GM23338 (cell line): ENCODE data around the gene RNF168.

Source experiments
- CREB1 ChIP-seq: fragments of 250-450 bp; sonication (Bioruptor Pico); IDR thresholded peaks from 2 replicates; pipeline ENCODE4 v1.5.0; 2020; ENCODE audit warnings: low read depth, mild to moderate bottlenecking, moderate library complexity
- CTCF ChIP-seq, 2 experiments: fragments of 200-600 bp in 1 of 2; sonication (generic) in 1 of 2; conservative IDR thresholded peaks; 2 replicates each; pipeline versions ENCODE4 v1.5.1 to v1.6.1; 2016 to 2017; ENCODE audit warnings: antibody characterized with exemption in 2 of 2, low read depth in 2 of 2, mild to moderate bottlenecking in 2 of 2, moderate library complexity in 1 of 2
- EZH2 ChIP-seq: fragments of 200-600 bp; sonication (generic); IDR thresholded peaks from one replicate; pipeline ENCODE4 v1.8.0; 2017; ENCODE audit warnings: antibody characterized with exemption, mild to moderate bottlenecking, low read depth; ENCODE audit not compliant: unreplicated experiment
- EZH2phosphoT487 ChIP-seq: fragments of 200-600 bp; sonication (generic); IDR thresholded peaks from one replicate; pipeline ENCODE4 v1.8.1; 2018; ENCODE audit warnings: antibody characterized with exemption; ENCODE audit not compliant: unreplicated experiment
- JUNB ChIP-seq: IDR thresholded peaks from one replicate; pipeline ENCODE4 v1.6.1; 2016; ENCODE audit warnings: antibody characterized with exemption; ENCODE audit not compliant: unreplicated experiment
- NANOG ChIP-seq: IDR thresholded peaks from 2 replicates; pipeline ENCODE4 v1.6.1; 2016; ENCODE audit warnings: antibody characterized with exemption, borderline replicate concordance
- POLR2AphosphoS5 ChIP-seq: IDR thresholded peaks from 2 replicates; pipeline ENCODE4 v1.6.1; 2016; ENCODE audit warnings: antibody characterized with exemption, low read depth
- REST ChIP-seq: IDR thresholded peaks from one replicate; pipeline ENCODE4 v1.6.1; 2018; ENCODE audit warnings: antibody characterized with exemption; ENCODE audit not compliant: unreplicated experiment
- STAT1 ChIP-seq: IDR thresholded peaks from one replicate; pipeline ENCODE4 v1.6.1; 2016; ENCODE audit warnings: antibody characterized with exemption; ENCODE audit not compliant: unreplicated experiment
- ZNF114 ChIP-seq: fragments of 250-450 bp; sonication (Bioruptor Pico); IDR thresholded peaks from 2 replicates; pipeline ENCODE4 v1.5.0; 2020; ENCODE audit warnings: mild to moderate bottlenecking, moderate library complexity
- ZNF331 ChIP-seq: fragments of 250-450 bp; sonication (Bioruptor Pico); IDR thresholded peaks from 2 replicates; pipeline ENCODE4 v1.5.0; 2020; ENCODE audit warnings: low read depth, mild to moderate bottlenecking, moderate library complexity

GRCh38 chr3:196499807-196500524 is 3.6 kb downstream of the RNF168 start:
- TF ChIP-seq CTCF (conservative IDR thresholded peaks at IDR 0.05; ENCODE audit: low read depth in 2 of 2): no peak
- no peak for TF ChIP-seq STAT1
- TF ChIP-seq POLR2AphosphoS5: no peak
- no peak for TF ChIP-seq EZH2
- TF ChIP-seq JUNB: no peak
- TF ChIP-seq EZH2phosphoT487: no peak
- no peak for TF ChIP-seq ZNF114 (CRISPR knock-in tag)
- TF ChIP-seq REST: no peak
- TF ChIP-seq NANOG: no peak
- TF ChIP-seq CREB1: no peak
- no peak for TF ChIP-seq ZNF331 (CRISPR knock-in tag)
